Measurements from ENCODE around the gene APOC3.

GRCh38 chr11:116828632-116829524 is 829 bp upstream of the APOC3 start:
- TF ChIP-seq POLR2AphosphoS5 (IDR thresholded peaks at IDR 0.05; ENCODE audit: low read depth, low read length): no peak
- no peak for TF ChIP-seq REST (IDR thresholded peaks at IDR 0.05; ENCODE audit: insufficient read depth in 1 of 2, low read depth in 2 of 2, low read length in 2 of 2)
- TF ChIP-seq TAF1 (IDR thresholded peaks at IDR 0.05; ENCODE audit: borderline replicate concordance, insufficient read depth, low read length): no peak
- TF ChIP-seq SIN3A (IDR thresholded peaks at IDR 0.05; ENCODE audit: borderline replicate concordance, insufficient read depth, low read length): no peak
- TF ChIP-seq FOXP2 (optimal IDR thresholded peaks at IDR 0.05; ENCODE audit: borderline replicate concordance, extremely low read depth, extremely low read length, insufficient read depth): no peak

Data from PFSK-1 (cell line).